T-helper 2 cell treated with Interferon-gamma antibody and Interleukin-4, amounts not matched to agents 5 μg/mL and 100 μg/mL, for 36 hours (primary cell): ENCODE results near the gene PSENEN.

ENCODE experiments used
- DNase-seq: peaks from one replicate; pipeline ENCODE4 v3.0.0; 2021; ENCODE audit warnings: low spot score
- H3K27ac Mint-ChIP-seq: one replicate; pipeline ENCODE4 v1.8.0; 2021; ENCODE audit warnings: mild to moderate bottlenecking, mixed read lengths
- H3K27me3 Mint-ChIP-seq: one replicate; pipeline ENCODE4 v1.8.0; 2021; ENCODE audit warnings: low read depth, mixed read lengths
- H3K36me3 Mint-ChIP-seq: one replicate; pipeline ENCODE4 v1.8.0; 2021; ENCODE audit warnings: low read depth, mixed read lengths
- H3K4me1 Mint-ChIP-seq: one replicate; pipeline ENCODE4 v1.8.0; 2021; ENCODE audit warnings: low read depth, mixed read lengths
- H3K4me3 Mint-ChIP-seq: one replicate; pipeline ENCODE4 v1.8.0; 2022; ENCODE audit warnings: mild to moderate bottlenecking, moderate library complexity, mixed read lengths
- H3K9me3 Mint-ChIP-seq: one replicate; pipeline ENCODE4 v1.8.0; 2021; ENCODE audit warnings: mixed read lengths

Gene PSENEN

GRCh38 chr19:35784503-35785338 is 39.3 kb downstream of the PSENEN start:
- Mint-ChIP-seq H3K4me1 (peaks cover 1% of the 10 kb centered on the region), H3K27ac (no peak overlapping the region), H3K36me3 (peaks cover 10% of the 10 kb centered on the region), H3K4me3 (no peak overlapping the region), H3K27me3 (no peaks in the 10 kb centered on the region), H3K9me3 (no peaks in the 10 kb centered on the region)
- DNase-seq: no peak

- no peak for DNase-seq
- H3K27me3 Mint-ChIP-seq: no peaks in the 10 kb centered on the region
- peaks cover 1% of the 10 kb centered on the region for H3K4me1 Mint-ChIP-seq
- no peak overlapping the region for H3K27ac Mint-ChIP-seq
- no peaks in the 10 kb centered on the region for H3K9me3 Mint-ChIP-seq
- H3K4me3 Mint-ChIP-seq: no peak overlapping the region
- peaks cover 10% of the 10 kb centered on the region for H3K36me3 Mint-ChIP-seq
Observed at GRCh38 chr19:35785339-35785627, 39.8 kb downstream of the PSENEN start.

GRCh38 chr19:35786299-35787160 is 41.1 kb downstream of the PSENEN start:
- Mint-ChIP-seq H3K36me3 (peaks cover 8% of the 10 kb centered on the region), H3K4me1 (peaks cover 1% of the 10 kb centered on the region), H3K27me3 (no peaks in the 10 kb centered on the region), H3K4me3 (no peak overlapping the region), H3K9me3 (no peaks in the 10 kb centered on the region), H3K27ac (no peak overlapping the region)
- no peak for DNase-seq

GRCh38 chr19:35787227-35787799 is 41.9 kb downstream of the PSENEN start:
- Mint-ChIP-seq H3K9me3 (no peaks in the 10 kb centered on the region), H3K36me3 (peaks cover 8% of the 10 kb centered on the region), H3K4me1 (peaks cover 1% of the 10 kb centered on the region), H3K4me3 (no peak overlapping the region), H3K27me3 (no peaks in the 10 kb centered on the region), H3K27ac (no peak overlapping the region)
- DNase-seq: no peak

GRCh38 chr19:35788205-35788960 is 42.9 kb downstream of the PSENEN start:
- no peak overlapping the region for H3K27ac Mint-ChIP-seq
- H3K4me3 Mint-ChIP-seq: no peak overlapping the region
- no peak for DNase-seq
- peaks cover 2% of the 10 kb centered on the region for H3K36me3 Mint-ChIP-seq
- H3K4me1 Mint-ChIP-seq: no peaks in the 10 kb centered on the region
- no peaks in the 10 kb centered on the region for H3K27me3 Mint-ChIP-seq
- no peaks in the 10 kb centered on the region for H3K9me3 Mint-ChIP-seq

- H3K36me3 Mint-ChIP-seq: no peaks in the 10 kb centered on the region
- DNase-seq: no peak
- no peak overlapping the region for H3K4me3 Mint-ChIP-seq
- H3K27me3 Mint-ChIP-seq: no peaks in the 10 kb centered on the region
- no peaks in the 10 kb centered on the region for H3K4me1 Mint-ChIP-seq
- peak overlapping the region; percentile 31 for H3K27ac Mint-ChIP-seq
- H3K9me3 Mint-ChIP-seq: no peaks in the 10 kb centered on the region
Observed at GRCh38 chr19:35789195-35789977, 43.9 kb downstream of the PSENEN start.

GRCh38 chr19:35789978-35790944 is 44.8 kb downstream of the PSENEN start:
- no peaks in the 10 kb centered on the region for H3K36me3 Mint-ChIP-seq

GRCh38 chr19:35790981-35791813 is 45.7 kb downstream of the PSENEN start:
- Mint-ChIP-seq H3K27ac (no peak overlapping the region), H3K27me3 (peaks cover 7% of the 10 kb centered on the region), H3K4me1 (no peaks in the 10 kb centered on the region), H3K4me3 (no peak overlapping the region), H3K9me3 (no peaks in the 10 kb centered on the region), H3K36me3 (no peaks in the 10 kb centered on the region)
- no peak for DNase-seq

More at GRCh38 chr19:35789978-35790944, 44.8 kb downstream of the PSENEN start:
- no peak overlapping the region for H3K4me3 Mint-ChIP-seq
- DNase-seq: no peak
- H3K9me3 Mint-ChIP-seq: no peaks in the 10 kb centered on the region
- no peak overlapping the region for H3K27ac Mint-ChIP-seq
- H3K4me1 Mint-ChIP-seq: no peaks in the 10 kb centered on the region
- H3K27me3 Mint-ChIP-seq: peaks cover under 1% of the 10 kb centered on the region

GRCh38 chr19:35791814-35792279 is 46.4 kb downstream of the PSENEN start:
- no peak for DNase-seq
- Mint-ChIP-seq H3K4me1 (no peaks in the 10 kb centered on the region), H3K27me3 (peaks cover 14% of the 10 kb centered on the region), H3K9me3 (no peaks in the 10 kb centered on the region), H3K4me3 (no peak overlapping the region), H3K36me3 (no peaks in the 10 kb centered on the region), H3K27ac (no peak overlapping the region)

- no peaks in the 10 kb centered on the region for H3K36me3 Mint-ChIP-seq
- peaks cover 19% of the 10 kb centered on the region for H3K27me3 Mint-ChIP-seq
- no peaks in the 10 kb centered on the region for H3K9me3 Mint-ChIP-seq
- no peaks in the 10 kb centered on the region for H3K4me1 Mint-ChIP-seq
- no peak for DNase-seq
- H3K4me3 Mint-ChIP-seq: no peak overlapping the region
- no peak overlapping the region for H3K27ac Mint-ChIP-seq
Observed at GRCh38 chr19:35792312-35792711, 46.9 kb downstream of the PSENEN start.

- peaks cover 21% of the 10 kb centered on the region for H3K27me3 Mint-ChIP-seq
- H3K36me3 Mint-ChIP-seq: no peaks in the 10 kb centered on the region
- DNase-seq: no peak
- H3K4me1 Mint-ChIP-seq: no peaks in the 10 kb centered on the region
- H3K27ac Mint-ChIP-seq: no peak overlapping the region
- H3K4me3 Mint-ChIP-seq: no peak overlapping the region
- H3K9me3 Mint-ChIP-seq: no peaks in the 10 kb centered on the region
Observed at GRCh38 chr19:35792888-35793287, 47.4 kb downstream of the PSENEN start.
